HEK293 (cell line): Measurements from ENCODE around the gene PHACTR1.
A peak's percentile ranks its signal among the peaks of the same experiment; 100 is the strongest.

ENCODE experiments used
- CTCF ChIA-PET: fragments of 350-600 bp; formaldehyde crosslinking; extraction: SDS; loops from one replicate; lab custom pipeline; 2021; ENCODE audit warnings: antibody characterized with exemption; lab: Yijun Ruan, JAX
- POLR2A ChIA-PET: fragments of 300-600 bp; formaldehyde crosslinking; extraction: SDS; loops from one replicate; lab custom pipeline; 2020; ENCODE audit warnings: antibody characterized with exemption, inconsistent platforms; lab: Yijun Ruan, JAX
- H3K27ac ChIP-seq: fragments of 200-500 bp; sonication (Bioruptor generic); 2 replicates; pipeline ENCODE4 v1.5.1; 2014; ENCODE audit warnings: low read depth, low read length, control low read depth, inconsistent platforms; ENCODE audit errors: extremely low read depth
- H3K36me3 ChIP-seq, 2 experiments: fragments of 200-500 bp in 1 of 2; sonication (Bioruptor generic) in 1 of 2; 1 replicate in 1 of 2; 2 replicates in 1 of 2; pipeline ENCODE4 v1.5.1; 2014 to 2017; ENCODE audit warnings: inconsistent platforms in 2 of 2, low read length in 2 of 2; ENCODE audit not compliant: control insufficient read depth in 2 of 2, insufficient read depth in 1 of 2
- H3K4me1 ChIP-seq: fragments of 200-500 bp; sonication (Bioruptor generic); 2 replicates; pipeline ENCODE4 v1.5.1; 2014; ENCODE audit warnings: mild to moderate bottlenecking, low read length, inconsistent platforms; ENCODE audit not compliant: control insufficient read depth, insufficient read depth
- H3K4me3 ChIP-seq: 2 replicates; pipeline ENCODE4 v1.5.1; 2011; ENCODE audit warnings: low read depth, mild to moderate bottlenecking, control low read depth, low read length, moderate library complexity
- H3K9me3 ChIP-seq: fragments of 200-500 bp; sonication (Bioruptor generic); 2 replicates; pipeline ENCODE4 v1.5.1; 2014; ENCODE audit warnings: low read depth, low read length, inconsistent platforms; ENCODE audit not compliant: control insufficient read depth, insufficient read depth
- BCL11B ChIP-seq: fragments of 450-650 bp; formaldehyde crosslinking; IDR thresholded peaks from 2 replicates; pipeline ENCODE4 v1.5.1; 2016; ENCODE audit warnings: low read depth, missing biosample characterization, missing genetic modification characterization
- ZBTB8A ChIP-seq: fragments of 450-650 bp; formaldehyde crosslinking; IDR thresholded peaks from 2 replicates; pipeline ENCODE4 v1.5.1; 2016; ENCODE audit warnings: missing biosample characterization, missing genetic modification characterization
- ZNF112 ChIP-seq: fragments of 450-650 bp; formaldehyde crosslinking; IDR thresholded peaks from 2 replicates; pipeline ENCODE4 v1.5.0; 2017; ENCODE audit warnings: missing biosample characterization, missing genetic modification characterization
- ZNF404 ChIP-seq: fragments of 450-650 bp; formaldehyde crosslinking; IDR thresholded peaks from 2 replicates; pipeline ENCODE4 v1.5.1; 2017; ENCODE audit warnings: missing biosample characterization, missing genetic modification characterization
- ZNF514 ChIP-seq: fragments of 450-650 bp; formaldehyde crosslinking; IDR thresholded peaks from 2 replicates; pipeline ENCODE4 v1.5.1; 2016; ENCODE audit warnings: missing biosample characterization, missing genetic modification characterization
- ZNF624 ChIP-seq: fragments of 450-650 bp; formaldehyde crosslinking; IDR thresholded peaks from 2 replicates; pipeline ENCODE4 v1.5.1; 2017; ENCODE audit warnings: missing biosample characterization, missing genetic modification characterization
- ZNF658 ChIP-seq: fragments of 450-650 bp; formaldehyde crosslinking; IDR thresholded peaks from 2 replicates; pipeline ENCODE4; 2016; ENCODE audit warnings: missing biosample characterization, missing genetic modification characterization
- ZNF701 ChIP-seq: fragments of 450-650 bp; formaldehyde crosslinking; IDR thresholded peaks from 2 replicates; pipeline ENCODE4 v1.5.1; 2016; ENCODE audit warnings: missing biosample characterization, missing genetic modification characterization
- ZNF791 ChIP-seq: fragments of 450-650 bp; formaldehyde crosslinking; IDR thresholded peaks from 2 replicates; pipeline ENCODE4 v1.5.1; 2016; ENCODE audit warnings: missing biosample characterization, missing genetic modification characterization
- TF ChIP-seq, protein P1 (sequence below): fragments of 450-650 bp; formaldehyde crosslinking; IDR thresholded peaks from 2 replicates; pipeline ENCODE4 v1.5.1; 2016; ENCODE audit warnings: missing biosample characterization, missing genetic modification characterization, borderline replicate concordance
- TF ChIP-seq, protein P2 (sequence below): fragments of 450-650 bp; formaldehyde crosslinking; IDR thresholded peaks from 2 replicates; pipeline ENCODE4 v1.5.1; 2016; ENCODE audit warnings: missing biosample characterization, missing genetic modification characterization
- TF ChIP-seq, protein P3 (sequence below): IDR thresholded peaks from 2 replicates; pipeline ENCODE4 v1.6.1; 2011; ENCODE audit warnings: mild to moderate bottlenecking, low read depth, low read length, borderline replicate concordance
- TF ChIP-seq, protein P4 (sequence below): fragments of 450-650 bp; formaldehyde crosslinking; IDR thresholded peaks from 2 replicates; pipeline ENCODE4 v1.5.1; 2016; ENCODE audit warnings: missing biosample characterization, missing genetic modification characterization
- TF ChIP-seq, protein P5 (sequence below): fragments of 450-650 bp; IDR thresholded peaks from 2 replicates; pipeline ENCODE4 v1.5.1; 2018; ENCODE audit warnings: missing biosample characterization, missing genetic modification characterization

Gene PHACTR1

DNA sequence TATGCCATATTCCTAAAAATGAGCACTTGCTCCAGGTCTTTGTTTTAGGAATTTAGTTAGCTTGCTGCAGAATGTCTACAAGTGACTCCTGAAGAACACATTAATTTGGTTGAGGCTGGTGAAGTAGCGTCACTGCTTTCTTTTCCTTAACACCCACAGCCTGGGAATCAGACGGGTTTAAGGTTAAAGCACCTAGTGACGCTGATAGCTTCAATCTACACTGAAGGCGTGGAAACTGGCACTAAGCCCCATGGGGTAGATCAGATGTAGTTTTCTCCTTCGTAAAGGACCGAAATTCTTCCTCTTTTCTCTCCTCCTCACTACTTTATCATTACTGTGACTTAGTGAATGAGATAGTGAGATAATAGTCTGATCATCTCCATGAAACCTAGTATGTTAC is 521.5 kb downstream of the PHACTR1 start (continued):
- TF ChIP-seq, protein P1, sequence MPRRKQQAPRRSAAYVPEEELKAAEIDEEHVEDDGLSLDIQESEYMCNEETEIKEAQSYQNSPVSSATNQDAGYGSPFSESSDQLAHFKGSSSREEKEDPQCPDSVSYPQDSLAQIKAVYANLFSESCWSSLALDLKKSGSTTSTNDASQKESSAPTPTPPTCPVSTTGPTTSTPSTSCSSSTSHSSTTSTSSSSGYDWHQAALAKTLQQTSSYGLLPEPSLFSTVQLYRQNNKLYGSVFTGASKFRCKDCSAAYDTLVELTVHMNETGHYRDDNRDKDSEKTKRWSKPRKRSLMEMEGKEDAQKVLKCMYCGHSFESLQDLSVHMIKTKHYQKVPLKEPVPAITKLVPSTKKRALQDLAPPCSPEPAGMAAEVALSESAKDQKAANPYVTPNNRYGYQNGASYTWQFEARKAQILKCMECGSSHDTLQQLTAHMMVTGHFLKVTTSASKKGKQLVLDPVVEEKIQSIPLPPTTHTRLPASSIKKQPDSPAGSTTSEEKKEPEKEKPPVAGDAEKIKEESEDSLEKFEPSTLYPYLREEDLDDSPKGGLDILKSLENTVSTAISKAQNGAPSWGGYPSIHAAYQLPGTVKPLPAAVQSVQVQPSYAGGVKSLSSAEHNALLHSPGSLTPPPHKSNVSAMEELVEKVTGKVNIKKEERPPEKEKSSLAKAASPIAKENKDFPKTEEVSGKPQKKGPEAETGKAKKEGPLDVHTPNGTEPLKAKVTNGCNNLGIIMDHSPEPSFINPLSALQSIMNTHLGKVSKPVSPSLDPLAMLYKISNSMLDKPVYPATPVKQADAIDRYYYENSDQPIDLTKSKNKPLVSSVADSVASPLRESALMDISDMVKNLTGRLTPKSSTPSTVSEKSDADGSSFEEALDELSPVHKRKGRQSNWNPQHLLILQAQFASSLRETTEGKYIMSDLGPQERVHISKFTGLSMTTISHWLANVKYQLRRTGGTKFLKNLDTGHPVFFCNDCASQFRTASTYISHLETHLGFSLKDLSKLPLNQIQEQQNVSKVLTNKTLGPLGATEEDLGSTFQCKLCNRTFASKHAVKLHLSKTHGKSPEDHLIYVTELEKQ (tag by site-specific recombination) = no peak
- TF ChIP-seq BCL11B (no peak), ZNF624 (tag by site-specific recombination) (no peak), ZNF404 (tag by site-specific recombination) (no peak), ZNF658 (tag by site-specific recombination) (no peak)
- TF ChIP-seq, protein P2, sequence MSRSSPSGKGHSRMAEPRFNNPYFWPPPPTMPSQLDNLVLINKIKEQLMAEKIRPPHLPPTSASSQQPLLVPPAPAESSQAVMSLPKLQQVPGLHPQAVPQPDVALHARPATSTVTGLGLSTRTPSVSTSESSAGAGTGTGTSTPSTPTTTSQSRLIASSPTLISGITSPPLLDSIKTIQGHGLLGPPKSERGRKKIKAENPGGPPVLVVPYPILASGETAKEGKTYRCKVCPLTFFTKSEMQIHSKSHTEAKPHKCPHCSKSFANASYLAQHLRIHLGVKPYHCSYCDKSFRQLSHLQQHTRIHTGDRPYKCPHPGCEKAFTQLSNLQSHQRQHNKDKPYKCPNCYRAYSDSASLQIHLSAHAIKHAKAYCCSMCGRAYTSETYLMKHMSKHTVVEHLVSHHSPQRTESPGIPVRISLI (tag by site-specific recombination) = no peak
- TF ChIP-seq, protein P3, sequence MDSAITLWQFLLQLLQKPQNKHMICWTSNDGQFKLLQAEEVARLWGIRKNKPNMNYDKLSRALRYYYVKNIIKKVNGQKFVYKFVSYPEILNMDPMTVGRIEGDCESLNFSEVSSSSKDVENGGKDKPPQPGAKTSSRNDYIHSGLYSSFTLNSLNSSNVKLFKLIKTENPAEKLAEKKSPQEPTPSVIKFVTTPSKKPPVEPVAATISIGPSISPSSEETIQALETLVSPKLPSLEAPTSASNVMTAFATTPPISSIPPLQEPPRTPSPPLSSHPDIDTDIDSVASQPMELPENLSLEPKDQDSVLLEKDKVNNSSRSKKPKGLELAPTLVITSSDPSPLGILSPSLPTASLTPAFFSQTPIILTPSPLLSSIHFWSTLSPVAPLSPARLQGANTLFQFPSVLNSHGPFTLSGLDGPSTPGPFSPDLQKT = no peak
- TF ChIP-seq, protein P4, sequence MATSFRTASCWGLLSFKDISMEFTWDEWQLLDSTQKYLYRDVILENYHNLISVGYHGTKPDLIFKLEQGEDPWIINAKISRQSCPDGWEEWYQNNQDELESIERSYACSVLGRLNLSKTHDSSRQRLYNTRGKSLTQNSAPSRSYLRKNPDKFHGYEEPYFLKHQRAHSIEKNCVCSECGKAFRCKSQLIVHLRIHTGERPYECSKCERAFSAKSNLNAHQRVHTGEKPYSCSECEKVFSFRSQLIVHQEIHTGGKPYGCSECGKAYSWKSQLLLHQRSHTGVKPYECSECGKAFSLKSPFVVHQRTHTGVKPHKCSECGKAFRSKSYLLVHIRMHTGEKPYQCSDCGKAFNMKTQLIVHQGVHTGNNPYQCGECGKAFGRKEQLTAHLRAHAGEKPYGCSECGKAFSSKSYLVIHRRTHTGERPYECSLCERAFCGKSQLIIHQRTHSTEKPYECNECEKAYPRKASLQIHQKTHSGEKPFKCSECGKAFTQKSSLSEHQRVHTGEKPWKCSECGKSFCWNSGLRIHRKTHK (tag by site-specific recombination) = no peak

DNA sequence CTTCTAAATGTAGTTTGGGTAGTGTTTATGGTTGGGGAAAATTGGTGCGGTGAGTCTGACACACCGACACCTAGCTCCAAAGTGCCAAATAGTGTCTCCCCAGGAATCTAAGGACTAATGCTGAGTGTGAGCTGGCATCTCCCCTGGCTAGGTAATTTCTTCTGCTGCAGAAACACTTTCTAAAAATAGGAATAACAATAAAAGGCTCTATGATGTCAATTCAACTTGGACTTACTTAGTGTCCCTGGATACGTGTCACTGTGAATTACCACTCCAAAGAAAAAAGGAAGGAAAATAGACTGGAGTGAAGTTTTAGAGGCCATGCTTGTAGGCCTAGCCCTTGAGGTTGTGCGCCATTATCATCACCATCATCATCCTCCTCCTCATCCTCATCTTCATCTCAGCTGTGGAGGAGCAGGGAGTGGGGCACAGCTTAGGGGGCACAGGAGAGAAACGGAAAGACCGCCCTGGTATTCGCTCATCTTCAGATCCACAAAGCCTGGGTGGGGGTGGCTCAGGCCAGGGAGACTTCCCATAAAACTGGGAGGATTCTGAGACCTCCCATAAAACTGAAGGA is 522.2 kb downstream of the PHACTR1 start:
- CTCF ChIA-PET = interaction anchor here (0.6 to 1.5 kb wide), 2 partner anchors 10 to 11 kb away, joined by 4 to 6 read pairs; no protein-coding TSS in a partner anchor
- no peaks in the 10 kb centered on the region for H3K9me3 ChIP-seq
- TF ChIP-seq ZBTB8A (no peak), ZNF514 (no peak), ZNF791 (tag by site-specific recombination) (no peak), ZNF701 (no peak), ZNF112 (tag by site-specific recombination) (no peak)
- TF ChIP-seq, protein P5, sequence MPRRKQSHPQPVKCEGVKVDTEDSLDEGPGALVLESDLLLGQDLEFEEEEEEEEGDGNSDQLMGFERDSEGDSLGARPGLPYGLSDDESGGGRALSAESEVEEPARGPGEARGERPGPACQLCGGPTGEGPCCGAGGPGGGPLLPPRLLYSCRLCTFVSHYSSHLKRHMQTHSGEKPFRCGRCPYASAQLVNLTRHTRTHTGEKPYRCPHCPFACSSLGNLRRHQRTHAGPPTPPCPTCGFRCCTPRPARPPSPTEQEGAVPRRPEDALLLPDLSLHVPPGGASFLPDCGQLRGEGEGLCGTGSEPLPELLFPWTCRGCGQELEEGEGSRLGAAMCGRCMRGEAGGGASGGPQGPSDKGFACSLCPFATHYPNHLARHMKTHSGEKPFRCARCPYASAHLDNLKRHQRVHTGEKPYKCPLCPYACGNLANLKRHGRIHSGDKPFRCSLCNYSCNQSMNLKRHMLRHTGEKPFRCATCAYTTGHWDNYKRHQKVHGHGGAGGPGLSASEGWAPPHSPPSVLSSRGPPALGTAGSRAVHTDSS = peak; percentile 92
- H3K4me3 ChIP-seq = no peak overlapping the region
- no peaks in the 10 kb centered on the region for H3K36me3 ChIP-seq
- POLR2A ChIA-PET = no interaction called here
- H3K4me1 ChIP-seq = no peaks in the 10 kb centered on the region
- no peak overlapping the region for H3K27ac ChIP-seq
